Stimulated activated CD4-positive, alpha-beta T cell treated with anti-CD3 and anti-CD28 coated beads, Interleukin-1b, Interleukin-23, amount 100 ng/mL, for 24 hours (primary cell): ENCODE measurements around the gene KLHL35.
"Not testable (repeated sequence)": the region's sequence is repeated elsewhere in the genome, so short reads cannot be mapped to it uniquely, and the experiment has no call there.

Experiments used
- DNase-seq, 4 experiments: peaks; one replicate each; pipeline ENCODE4 v3.0.0-alpha.2; 2020; ENCODE audit warnings: low read depth in 4 of 4, low spot score in 1 of 4

KLHL35 gene

DNA sequence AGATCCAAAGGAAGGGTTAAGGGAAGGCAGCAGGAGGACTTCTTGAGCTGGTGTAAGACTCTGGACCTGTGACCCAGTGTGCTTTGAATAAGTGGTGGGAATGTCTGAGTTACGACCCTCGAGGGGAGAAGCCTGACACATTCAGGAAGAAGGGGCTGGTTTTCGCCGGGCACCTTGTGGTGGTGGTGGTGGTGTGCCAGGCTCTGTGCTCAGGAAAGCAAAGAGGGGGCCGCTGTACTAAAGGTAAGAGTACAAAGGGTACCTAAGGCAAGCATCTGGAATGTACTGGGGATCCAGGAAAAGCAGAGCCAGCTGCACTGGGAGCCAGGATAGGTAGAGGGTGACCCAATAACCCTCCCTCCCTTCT lies 6.3 kb downstream of the KLHL35 start:
- DNase-seq: no peak

DNA sequence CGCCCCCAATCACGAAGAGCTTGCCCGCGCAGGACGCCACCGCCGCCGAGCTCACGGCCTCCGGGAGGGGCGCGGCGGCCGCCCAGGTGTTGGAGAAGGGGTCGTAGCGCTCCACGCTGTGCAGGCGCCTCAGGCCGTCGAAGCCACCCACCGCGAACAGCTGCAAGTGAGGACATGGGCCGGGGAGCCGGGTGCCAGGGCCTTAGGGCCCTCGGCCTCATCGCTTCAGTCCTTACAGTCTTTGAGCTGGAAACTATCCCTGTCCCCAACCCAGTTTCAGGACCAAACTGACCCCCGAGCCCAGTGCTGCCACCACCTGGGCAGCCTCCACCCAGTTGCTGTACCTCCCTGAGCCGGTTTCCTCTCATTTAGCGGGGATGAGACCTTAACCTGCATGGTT lies 7.6 kb downstream of the KLHL35 start:
- DNase-seq: no peak

- no peak for DNase-seq
Observed at GRCh38 chr11:75424396-75424795, 8.6 kb downstream of the KLHL35 start.

- DNase-seq: no peak
Observed at GRCh38 chr11:75423721-75424120, 9.3 kb downstream of the KLHL35 start.

DNA sequence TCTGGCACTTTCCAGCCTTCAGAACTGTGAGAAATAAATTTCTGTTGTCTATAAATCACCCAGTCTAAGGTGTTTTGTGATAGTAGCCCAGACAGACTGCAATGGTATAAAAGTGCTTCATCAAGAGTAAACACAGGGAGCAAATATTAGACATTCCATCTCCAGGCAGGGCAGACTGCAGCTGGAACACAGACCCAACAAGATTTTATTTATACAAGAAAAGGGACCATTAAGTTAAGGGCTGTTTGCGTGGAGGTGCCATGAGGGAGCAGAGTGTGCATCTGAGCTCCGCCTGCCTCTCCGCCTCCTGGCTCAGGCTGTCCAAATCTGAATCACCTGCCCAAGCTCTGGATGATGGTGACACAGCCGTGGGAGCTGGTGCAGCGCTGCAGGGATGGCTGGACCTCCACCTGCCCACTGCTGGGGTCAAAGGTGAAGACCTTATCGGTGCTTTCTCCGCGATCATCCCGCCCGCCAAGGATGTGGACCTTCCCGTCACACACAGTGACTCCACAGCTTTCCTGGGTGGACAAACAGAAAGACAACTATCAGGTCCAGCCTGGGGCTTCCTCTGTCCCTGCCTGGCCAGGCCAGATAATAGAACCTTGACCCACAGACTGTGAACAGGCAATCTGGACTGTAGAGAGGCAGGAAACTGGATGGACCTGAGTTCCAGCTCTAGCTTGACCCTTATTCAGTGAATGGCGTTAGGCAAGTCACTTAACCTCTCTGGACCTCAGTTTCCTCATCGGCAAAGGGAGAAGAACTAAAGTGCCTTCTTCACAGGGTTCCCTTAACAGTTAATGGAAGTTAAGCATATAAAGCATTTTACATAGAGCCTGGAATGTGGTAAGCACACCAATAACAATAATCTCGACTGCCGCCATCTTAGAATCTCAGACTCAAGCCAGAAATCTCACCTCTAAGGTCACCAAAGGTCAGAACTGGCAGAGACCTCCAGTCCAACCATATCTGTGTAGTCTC lies 10.5 kb downstream of the KLHL35 start:
- no peak for DNase-seq

DNA sequence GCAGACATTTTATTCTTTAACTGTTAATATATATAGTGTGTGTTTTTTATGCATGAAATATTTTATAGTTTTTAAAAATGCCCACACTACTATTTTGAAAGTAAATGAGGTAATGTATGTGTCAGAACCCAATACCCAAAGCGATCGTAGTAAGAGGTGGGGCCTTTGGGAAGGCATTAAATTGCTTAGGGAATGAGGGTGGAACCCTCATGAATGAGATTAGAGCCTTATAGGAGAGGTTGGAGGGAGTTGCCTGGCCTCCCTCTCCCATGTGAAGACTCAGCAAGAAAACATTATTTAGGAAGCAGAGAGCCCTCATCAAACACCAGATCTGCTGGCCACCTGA lies 11.1 kb downstream of the KLHL35 start:
- DNase-seq: no peak

- DNase-seq: no peak
Observed at GRCh38 chr11:75421035-75421602, 11.9 kb downstream of the KLHL35 start.

GRCh38 chr11:75420224-75421034 lies 12.6 kb downstream of the KLHL35 start:
- no peak for DNase-seq

GRCh38 chr11:75413864-75414263 lies 19.1 kb downstream of the KLHL35 start:
- no peak for DNase-seq

DNA sequence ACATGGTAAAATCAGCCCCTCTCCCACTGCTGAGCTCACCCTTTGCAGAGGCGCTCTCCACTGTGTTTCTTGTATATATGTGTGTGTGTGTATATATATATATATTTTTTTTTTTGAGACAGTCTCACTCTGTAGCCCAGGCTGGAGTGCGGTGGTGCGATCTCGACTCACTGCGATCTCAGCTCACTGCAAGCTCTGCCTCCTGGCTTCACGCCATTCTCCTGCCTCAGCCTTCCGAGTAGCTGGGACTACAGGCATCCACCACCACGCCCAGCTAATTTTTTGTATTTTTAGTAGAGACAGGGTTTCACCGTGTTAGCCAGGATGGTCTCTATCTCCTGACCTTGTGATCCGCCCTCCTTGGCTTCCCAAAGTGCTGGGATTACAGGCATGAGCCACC lies 19.9 kb downstream of the KLHL35 start:
- DNase-seq: not testable (repeated sequence)

DNA sequence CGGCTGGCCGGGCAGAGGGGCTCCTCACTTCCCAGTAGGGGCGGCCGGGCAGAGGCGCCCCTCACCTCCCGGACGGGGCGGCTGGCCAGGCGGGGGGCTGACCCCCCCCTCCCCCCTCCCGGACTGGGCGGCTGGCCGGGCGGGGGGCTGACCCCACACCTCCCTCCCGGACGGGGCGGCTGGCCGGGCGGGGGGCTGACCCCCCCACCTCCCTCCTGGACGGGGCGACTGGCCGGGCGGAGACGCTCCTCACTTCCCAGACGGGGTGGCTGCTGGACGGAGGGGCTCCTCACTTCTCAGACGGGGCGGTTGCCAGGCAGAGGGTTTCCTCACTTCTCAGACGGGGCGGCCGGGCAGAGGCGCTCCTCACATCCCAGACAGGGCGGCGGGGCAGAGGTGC lies 23.0 kb downstream of the KLHL35 start:
- DNase-seq: not testable (repeated sequence)

DNA sequence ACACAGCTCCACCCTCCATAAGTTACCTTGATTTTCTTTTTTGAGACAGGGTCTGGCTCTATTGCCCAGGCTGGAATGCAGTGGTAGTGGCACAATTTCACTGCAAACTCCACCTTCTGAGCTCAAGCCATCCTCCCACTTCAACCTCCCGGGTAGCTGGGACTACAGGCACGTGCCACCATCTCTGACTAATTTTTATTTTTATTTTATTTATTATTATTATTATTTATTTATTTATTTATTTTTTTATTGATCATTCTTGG lies 24.1 kb downstream of the KLHL35 start:
- no peak for DNase-seq

DNA sequence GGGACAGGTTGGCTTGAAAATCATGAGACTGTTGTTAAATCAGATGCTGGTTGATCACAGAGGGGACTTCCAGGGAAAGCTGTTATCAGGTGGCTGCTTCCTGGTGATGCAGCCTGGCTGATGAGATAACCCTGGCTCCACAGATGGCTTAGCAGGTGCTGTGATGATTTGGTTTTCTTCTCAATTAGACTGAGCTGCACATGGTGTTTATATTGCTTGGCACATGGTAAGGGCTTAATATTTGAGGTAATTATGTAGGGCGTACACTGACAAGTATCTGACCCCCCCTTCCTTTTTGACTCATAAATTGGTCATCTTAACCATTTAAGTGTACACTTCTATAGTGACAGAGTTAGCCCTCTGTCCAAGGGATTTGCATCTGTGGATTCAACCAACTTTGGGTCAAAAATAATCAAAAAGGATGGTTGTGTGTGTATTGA lies 26.6 kb downstream of the KLHL35 start:
- no peak for DNase-seq

GRCh38 chr11:75403983-75404658 lies 28.9 kb downstream of the KLHL35 start:
- no peak for DNase-seq

GRCh38 chr11:75403037-75403436 lies 30.0 kb downstream of the KLHL35 start:
- DNase-seq: no peak

DNA sequence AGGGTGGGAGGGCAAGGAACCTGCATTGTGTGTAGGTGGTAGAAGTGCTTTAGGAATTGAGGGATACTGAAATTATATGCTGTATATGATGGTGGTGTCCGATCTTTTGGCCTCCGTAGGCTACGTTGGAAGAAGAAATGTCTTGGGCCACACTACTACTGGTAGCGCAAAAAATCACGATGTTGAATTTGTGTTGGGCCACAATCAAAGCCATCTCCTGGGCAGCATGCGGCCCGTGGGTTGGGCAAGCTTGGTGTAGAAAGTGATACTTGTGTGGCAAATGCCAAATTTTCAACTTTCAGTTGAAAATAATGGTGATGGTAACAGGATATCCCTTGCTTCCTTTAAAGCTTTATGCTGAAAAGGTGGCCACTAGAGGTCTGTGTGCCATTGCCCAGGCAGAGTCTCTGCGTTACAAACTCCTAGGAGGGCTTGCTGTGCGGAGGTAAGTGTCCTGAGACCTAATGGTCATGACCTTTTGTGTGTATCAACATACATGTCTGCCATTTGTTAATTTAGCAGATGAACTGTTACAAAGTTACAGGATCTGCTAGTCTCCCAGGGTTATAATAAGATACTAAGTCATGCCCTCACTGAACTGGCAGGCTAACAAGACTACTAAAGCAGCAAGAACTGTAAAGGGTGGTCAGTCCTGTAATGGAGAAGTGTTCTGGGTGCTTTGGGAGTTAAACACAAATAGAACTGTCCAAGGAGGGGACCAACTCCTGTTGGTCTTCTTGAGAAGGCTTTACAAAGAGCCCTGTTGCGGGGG lies 30.8 kb downstream of the KLHL35 start:
- DNase-seq: no peak

- DNase-seq: no peak
Observed at GRCh38 chr11:75400146-75400865, 32.7 kb downstream of the KLHL35 start.

DNA sequence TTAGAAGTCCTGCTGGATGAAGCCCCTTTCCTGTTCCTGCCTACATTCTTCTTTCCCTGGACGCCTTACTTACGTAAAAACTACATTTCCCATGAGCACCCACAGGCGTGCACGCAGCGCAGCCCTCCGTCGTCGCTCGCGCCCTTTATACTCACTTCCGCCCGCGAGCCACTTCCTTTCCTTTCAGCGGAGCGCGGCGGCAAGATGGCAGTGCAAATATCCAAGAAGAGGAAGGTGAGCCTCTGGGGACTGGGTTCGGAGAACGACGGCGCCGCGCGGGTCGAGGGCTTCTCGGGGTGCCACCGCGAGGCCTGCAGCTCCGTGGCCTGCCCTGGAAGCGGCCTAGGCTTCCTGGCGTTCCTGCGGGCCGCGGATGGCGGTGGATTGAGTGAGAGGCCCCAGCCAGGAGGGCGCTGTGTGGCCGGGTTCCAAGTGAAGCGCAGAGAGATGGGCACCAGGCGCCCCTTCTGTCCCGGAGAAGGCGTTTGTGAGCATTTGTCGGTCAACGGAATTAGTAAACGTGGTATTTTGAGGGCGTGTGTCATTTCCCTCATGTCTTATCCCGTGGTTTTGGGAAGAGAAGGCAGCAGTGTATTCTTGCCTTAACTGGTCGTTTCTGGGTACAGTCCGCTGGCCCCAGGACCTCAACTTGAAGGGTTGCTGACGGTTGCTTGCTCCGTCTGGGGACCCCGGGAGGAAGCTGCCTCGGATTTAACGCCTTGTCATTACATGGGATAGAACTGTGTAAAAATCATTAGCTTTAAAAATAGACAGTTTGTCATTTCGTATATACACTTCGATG lies 33.5 kb downstream of the KLHL35 start, which contains the start of gene RPS3:
Gene RPS3 (plus strand): TSS at position 175 of the 802 bp plus-strand sequence. CDS start 30 bp downstream, at position 205.
- peak; percentile 72 to 85 (median 78) for DNase-seq

GRCh38 chr11:75398906-75399305 lies 34.1 kb downstream of the KLHL35 start:
- no peak for DNase-seq
